Pancreas (tissue), 10 donors: ENCODE measurements around the gene FARSB. TPM values are rescaled to one million over a fixed set of nuclear protein-coding genes. Genes with fewer than 3 reads are reported as not detected.
"Not testable (repeated sequence)": the region's sequence is repeated elsewhere in the genome, so short reads cannot be mapped to it uniquely, and the experiment has no call there.

Source experiments
- ATAC-seq, 4 donors: fragments of 200-7000 bp; cut with Tn5 transposase; one replicate each; pipeline versions ENCODE4 v1.8.0 to v1.9.1; 2020; ENCODE audit warnings: mild to moderate bottlenecking in 4 of 4, moderate library complexity in 4 of 4
- DNase-seq, 6 donors: peaks; one replicate each; pipeline ENCODE4 v3.0.0-alpha.2; 2020
- FAIRE-seq: peaks from 2 replicates; lab custom pipeline; 2012; peaks lifted over from hg19 to GRCh38; lab: Jason Lieb, UNC
- H3K27ac ChIP-seq, 4 donors: fragments of 200-600 bp; sonication (generic); 1 replicate in 3 of 4; 2 replicates in 1 of 4; pipeline versions ENCODE4 v1.5.0 to v1.8.0; 2020
- H3K27me3 ChIP-seq, 4 donors: fragments of 200-600 bp; one replicate each; pipeline ENCODE4 v1.8.0; 2021
- H3K36me3 ChIP-seq, 3 donors: fragments of 200-600 bp; sonication (generic) in 1 of 3; one replicate each; pipeline versions ENCODE4 v1.5.0 to v1.8.0; 2020 to 2021
- H3K4me1 ChIP-seq, 3 donors: fragments of 200-600 bp; one replicate each; pipeline ENCODE4 v1.8.0; 2021
- H3K4me3 ChIP-seq, 4 donors: fragments of 200-600 bp; sonication (generic) in 2 of 4; one replicate each; pipeline versions ENCODE4 v1.5.0 to v1.8.0; 2020 to 2021
- H3K9me3 ChIP-seq, 4 donors: fragments of 200-600 bp; one replicate each; pipeline ENCODE4 v1.8.0; 2021
- CTCF ChIP-seq, 4 donors: fragments of 200-600 bp; sonication (generic) in 3 of 4; IDR thresholded peaks; one replicate each; pipeline versions ENCODE4 v1.5.0 to v1.8.0; 2021; ENCODE audit warnings: antibody characterized with exemption in 4 of 4
- WGBS, 2 donors: extraction: QIAGEN DNeasy Blood & Tissue Kit; methylation state at CpG; one replicate each; pipeline ENCODE4 v1.1.7; 2013; 5-methylcytosine and 5-hydroxymethylcytosine counted together
- intact Hi-C, 3 donors: fragments of 100-400 bp; cut with DNase I; formaldehyde crosslinking; loops; one replicate each; pipeline versions ENCODE4 v1.11.1 to v1.14.2; 2022
- polyA plus RNA-seq, 2 donors: library from polyadenylated mRNA; stranded (reverse); fragments of 200-250 nt; gene quantifications; one replicate each; pipeline ENCODE4 v1.2.3, GENCODE V29; 2013
- total RNA-seq, 6 donors: library from RNA; stranded (reverse); fragmentation: NEBNext Ultra II Directional in 4 of 6; extraction: Animal tissue kit (Norgen Biotek cat#: 25700) in 4 of 6; gene quantifications; one replicate each; pipeline versions ENCODE4 v1.2.1 to v1.2.4, GENCODE V29; 2021 to 2023
- donor health status: healthy with polysubstance abuse.
- donor health status: DM: no; HTN: no; CAD: no; lungs with moderate emphysema.
- donor health status: DM: no; HTN: no; CAD: no.
- donor health status: control.
- donor health status: control.
- donor health status: Bipolar disorder and iron deficiency.
- donor health status: DM: yes; HTN: yes; CAD: no.
- donor health status: DM: no; HTN: no; CAD: no.
- donor health status: DM: no; HTN: no; CAD: no.
- donor health status: DM: yes; HTN: yes; CAD: no.

The FARSB gene
- total and polyA plus RNA-seq, 8 donors: 6.1 to 13.7 (median 9.1) TPM

- intact Hi-C loops: no loop called here
- WGBS, 2 donors: 83 to 99% methylated on average over 2 of the region's 2 CpGs
- no peak for TF ChIP-seq CTCF (IDR thresholded peaks at IDR 0.05)
These were observed 60.3 kb downstream of the FARSB start for GRCh38 chr2:222595581-222595980.

GRCh38 chr2:222594679-222595078 is 61.2 kb downstream of the FARSB start:
- Histone ChIP-seq H3K27me3 (no peaks in the 10 kb centered on the region), H3K4me1 (no peaks in the 10 kb centered on the region), H3K36me3 (peaks cover 0 to 13% (median 7%) of the 10 kb centered on the region in 3 donors), H3K4me3 (no peak overlapping the region), H3K27ac (no peak overlapping the region), H3K9me3 (no peaks in the 10 kb centered on the region)
- 90 to 96% methylated on average over 1 of the region's 1 CpG for WGBS, 2 donors
- DNase-seq: no peak
- intact Hi-C loops: no loop called here
- peak in 2 of 4 donors; percentile 43 to 55 for ATAC-seq
- no peak for TF ChIP-seq CTCF (IDR thresholded peaks at IDR 0.05)
- peak; percentile 39 for FAIRE-seq

More at GRCh38 chr2:222595581-222595980, 60.3 kb downstream of the FARSB start:
- H3K9me3 ChIP-seq: no peaks in the 10 kb centered on the region
- H3K36me3 ChIP-seq: peaks cover 0 to 13% (median 9%) of the 10 kb centered on the region in 3 donors
- ATAC-seq (no peak), FAIRE-seq (no peak), DNase-seq (no peak)
- H3K4me3 ChIP-seq: no peak overlapping the region
- H3K27ac ChIP-seq: no peak overlapping the region
- no peaks in the 10 kb centered on the region for H3K27me3 ChIP-seq
- no peaks in the 10 kb centered on the region for H3K4me1 ChIP-seq

- DNase-seq: no peak
- Histone ChIP-seq H3K4me3 (no peak overlapping the region), H3K4me1 (no peaks in the 10 kb centered on the region), H3K36me3 (no peaks in the 10 kb centered on the region), H3K9me3 (no peaks in the 10 kb centered on the region), H3K27ac (no peak overlapping the region), H3K27me3 (no peaks in the 10 kb centered on the region)
- 78 to 81% methylated on average over 2 of the region's 2 CpGs for WGBS, 2 donors
- intact Hi-C loops: no loop called here
- no peak for TF ChIP-seq CTCF (IDR thresholded peaks at IDR 0.05)
- ATAC-seq: no peak
- FAIRE-seq: no peak
These were observed 63.7 kb downstream of the FARSB start for GRCh38 chr2:222592176-222592575.

- intact Hi-C loops: no loop called here
- no peak for DNase-seq
- ATAC-seq: no peak
- H3K27ac ChIP-seq: no peak overlapping the region
- 96 to 100% methylated on average over 1 of the region's 1 CpG for WGBS, 2 donors
- H3K9me3 ChIP-seq: no peaks in the 10 kb centered on the region
- no peaks in the 10 kb centered on the region for H3K27me3 ChIP-seq
- no peaks in the 10 kb centered on the region for H3K4me1 ChIP-seq
- no peaks in the 10 kb centered on the region for H3K36me3 ChIP-seq
- H3K4me3 ChIP-seq: no peak overlapping the region
- FAIRE-seq: no peak
- no peak for TF ChIP-seq CTCF (IDR thresholded peaks at IDR 0.05)
These were observed 64.2 kb downstream of the FARSB start for GRCh38 chr2:222591661-222592060.

GRCh38 chr2:222584589-222584988 is 71.3 kb downstream of the FARSB start:
- H3K27ac ChIP-seq, ATAC-seq, H3K4me3 ChIP-seq, H3K36me3 ChIP-seq, H3K27me3 ChIP-seq, H3K4me1 ChIP-seq, FAIRE-seq, H3K9me3 ChIP-seq, intact Hi-C loops: not testable (repeated sequence)
- DNase-seq: peak in 1 of 6 donors; percentile 53
- 98% methylated on average over 8 of the region's 8 CpGs for WGBS, 2 donors
